Cortex of kidney (tissue), 1 donor: ENCODE data around the gene CDS2.

Source experiments
- DNase-seq: peaks from one replicate; lab custom pipeline; 2025; lab: John Stamatoyannopoulos, UW

Gene CDS2

DNA sequence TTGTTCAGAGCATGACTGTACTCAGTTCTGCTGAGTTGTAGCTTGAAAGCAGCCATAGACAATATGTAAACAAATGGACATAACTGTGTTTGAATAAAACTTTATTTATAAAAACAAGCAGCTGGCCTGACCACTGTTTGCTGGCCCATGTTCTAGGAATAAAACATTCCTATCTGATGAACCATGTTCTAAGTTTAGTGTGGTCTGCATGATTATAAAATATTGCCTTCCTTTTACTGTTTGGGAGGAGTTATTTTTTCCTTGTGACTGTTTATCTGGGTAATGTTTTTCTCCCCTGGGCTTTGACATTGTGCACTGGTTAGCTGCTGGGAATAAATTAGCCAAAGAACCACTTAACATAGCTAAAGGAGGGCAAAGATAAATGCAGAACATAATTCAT lies 55.1 kb downstream of the CDS2 start:
- no peak for DNase-seq

GRCh38 chr20:5182615-5183254 lies 55.9 kb downstream of the CDS2 start:
- DNase-seq = no peak

DNA sequence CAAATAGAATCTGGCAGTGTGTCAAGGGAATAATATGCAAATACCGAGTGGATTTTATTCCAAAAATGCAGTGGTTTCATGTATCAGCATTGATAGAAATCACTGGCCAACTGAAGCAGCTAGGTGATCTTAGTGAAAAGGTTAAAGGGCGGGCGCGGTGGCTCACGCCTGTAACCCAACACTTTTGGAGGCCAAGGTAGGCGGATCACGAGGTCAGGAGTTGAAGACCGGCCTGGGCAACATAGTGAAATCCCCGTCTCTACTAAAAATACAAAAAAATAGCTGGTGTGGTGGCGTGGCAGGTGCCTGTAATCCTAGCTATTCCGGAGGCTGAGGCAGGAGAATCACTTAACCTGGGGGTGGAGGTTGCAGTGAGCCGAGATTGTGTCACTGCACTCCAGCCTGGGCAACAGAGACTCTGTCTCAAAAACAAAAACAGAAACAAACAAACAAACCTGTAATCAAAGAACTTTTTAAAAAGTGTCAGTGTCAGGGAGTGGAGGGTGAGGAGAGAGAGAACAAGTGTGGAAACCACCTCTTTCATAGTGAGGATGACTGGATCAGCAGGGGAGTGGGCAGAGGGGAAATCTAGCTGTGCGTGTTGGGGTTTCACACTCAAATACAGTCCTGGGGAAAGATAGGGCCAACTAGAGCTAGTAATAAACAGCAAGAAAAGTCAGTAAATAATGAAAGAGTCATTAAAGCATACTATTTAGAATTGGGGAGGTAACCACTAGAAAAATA lies 57.1 kb downstream of the CDS2 start:
- DNase-seq = no peak

DNA sequence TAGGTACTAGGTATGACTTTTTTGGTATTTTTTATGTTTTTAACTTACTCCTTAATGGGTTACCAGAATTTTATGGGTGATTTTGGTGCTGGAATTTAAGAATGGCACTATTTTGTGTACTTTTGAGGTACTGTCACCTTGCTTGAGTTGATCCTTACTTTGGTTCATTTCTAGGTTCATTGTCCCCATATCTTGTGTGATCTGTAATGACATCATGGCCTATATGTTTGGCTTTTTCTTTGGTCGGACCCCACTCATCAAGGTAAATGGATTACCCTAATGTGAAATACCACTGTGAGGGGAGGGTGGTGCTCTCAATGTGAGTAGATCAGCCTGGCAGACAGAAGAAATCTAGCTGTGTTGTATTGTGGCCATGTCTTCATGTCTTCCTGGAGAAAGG lies 57.9 kb downstream of the CDS2 start:
- DNase-seq = no peak

DNA sequence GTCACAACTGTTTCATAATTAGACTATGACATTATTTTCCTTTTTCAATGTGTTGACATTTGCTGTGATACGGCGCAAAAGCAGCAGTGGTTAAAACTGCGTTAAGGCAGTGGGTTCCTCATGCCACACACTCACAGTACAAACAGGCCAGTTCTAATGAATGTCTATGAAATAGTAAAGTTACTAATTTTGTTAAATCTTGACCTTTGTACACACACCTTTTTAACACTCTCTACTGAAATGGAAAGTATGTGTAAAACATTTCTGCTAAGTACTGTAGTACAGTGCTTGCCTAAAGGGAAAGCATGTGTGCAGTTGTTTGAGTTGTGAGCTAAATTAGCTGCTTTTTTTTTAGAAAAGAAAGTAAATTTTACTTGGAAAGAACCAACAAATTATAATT lies 60.3 kb downstream of the CDS2 start:
- DNase-seq = no peak

DNA sequence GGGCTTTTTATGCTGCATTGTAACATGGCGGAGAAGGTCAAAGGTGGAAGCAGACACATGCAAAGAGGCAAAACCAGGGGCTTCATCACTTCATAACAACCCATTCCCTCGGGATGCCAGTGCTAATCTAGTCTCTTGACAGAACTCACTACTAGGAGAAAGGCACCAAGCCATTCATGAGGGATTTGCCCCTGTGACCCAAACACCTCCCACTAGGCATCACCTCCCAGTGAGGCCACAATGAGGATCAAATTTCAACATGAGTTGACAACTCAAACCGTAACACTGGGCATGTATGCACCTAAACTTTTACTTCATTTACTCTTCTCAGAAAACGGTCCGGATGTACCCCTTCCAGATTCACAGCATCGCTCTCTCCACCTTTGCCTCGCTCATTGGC lies 61.9 kb downstream of the CDS2 start:
- no peak for DNase-seq

- no peak for DNase-seq
Observed at GRCh38 chr20:5189917-5190316, 63.1 kb downstream of the CDS2 start.

GRCh38 chr20:5190444-5190843 lies 63.6 kb downstream of the CDS2 start:
- DNase-seq = no peak

- DNase-seq = no peak
Observed at GRCh38 chr20:5191829-5192569, 65.2 kb downstream of the CDS2 start.

DNA sequence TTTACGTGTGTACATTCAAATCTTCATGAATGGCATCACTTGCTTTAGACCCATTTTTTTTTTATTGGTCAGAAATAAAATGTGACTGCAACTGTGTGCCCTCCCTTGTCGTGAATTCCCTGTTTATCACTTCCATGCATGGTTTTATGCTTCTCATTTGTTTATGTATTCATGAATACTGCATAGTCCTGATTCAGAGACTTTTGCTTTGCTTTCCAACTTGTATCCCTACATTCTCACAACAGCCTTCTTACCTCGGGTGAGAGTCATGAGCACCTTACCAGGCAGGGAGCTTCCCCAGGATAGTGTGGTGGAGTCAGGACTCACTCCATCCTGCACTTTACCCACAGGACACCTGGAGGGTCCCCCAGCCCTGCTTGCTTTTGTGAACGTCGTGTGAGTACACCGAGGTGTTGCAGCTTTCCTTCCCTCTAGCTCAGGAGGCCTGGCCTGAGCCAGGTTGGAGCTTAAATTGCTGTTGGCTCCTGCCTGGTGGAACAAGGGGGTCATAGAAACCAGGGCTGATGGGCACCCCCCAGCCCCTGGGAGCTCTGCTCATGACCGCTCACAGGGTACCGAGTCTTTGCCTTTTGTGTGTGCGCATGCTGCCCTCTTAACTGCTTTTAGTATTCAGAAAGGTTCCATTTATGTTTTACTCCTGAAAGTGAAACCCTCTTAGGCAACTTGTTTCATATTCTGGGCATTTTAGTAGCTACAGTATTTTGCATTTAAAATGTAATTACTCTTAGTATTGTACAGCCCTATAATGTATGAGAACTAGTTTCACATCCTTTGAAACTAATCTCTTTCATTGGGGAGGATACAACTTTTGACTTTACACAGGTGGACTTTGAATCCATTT lies 66.0 kb downstream of the CDS2 start:
- DNase-seq = no peak

DNA sequence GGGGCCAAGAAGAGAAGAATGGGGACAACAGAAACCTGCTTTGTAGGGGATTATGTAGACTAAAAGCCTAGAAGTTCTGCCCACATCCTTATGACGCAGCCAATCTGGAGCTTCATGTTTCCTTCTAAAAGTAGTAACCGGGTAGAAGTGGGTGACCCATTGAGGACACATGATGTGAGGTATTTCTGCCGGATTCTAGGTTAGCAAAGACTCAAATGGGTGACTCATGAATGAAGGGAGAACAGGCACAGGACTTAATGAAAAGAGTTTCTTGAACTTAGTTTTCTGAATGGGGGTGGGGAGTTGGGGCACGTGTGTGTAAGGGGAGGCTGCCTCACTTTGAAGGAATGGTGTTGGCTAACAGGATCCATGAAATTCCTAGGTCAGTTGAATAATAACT lies 68.8 kb downstream of the CDS2 start:
- no peak for DNase-seq

DNA sequence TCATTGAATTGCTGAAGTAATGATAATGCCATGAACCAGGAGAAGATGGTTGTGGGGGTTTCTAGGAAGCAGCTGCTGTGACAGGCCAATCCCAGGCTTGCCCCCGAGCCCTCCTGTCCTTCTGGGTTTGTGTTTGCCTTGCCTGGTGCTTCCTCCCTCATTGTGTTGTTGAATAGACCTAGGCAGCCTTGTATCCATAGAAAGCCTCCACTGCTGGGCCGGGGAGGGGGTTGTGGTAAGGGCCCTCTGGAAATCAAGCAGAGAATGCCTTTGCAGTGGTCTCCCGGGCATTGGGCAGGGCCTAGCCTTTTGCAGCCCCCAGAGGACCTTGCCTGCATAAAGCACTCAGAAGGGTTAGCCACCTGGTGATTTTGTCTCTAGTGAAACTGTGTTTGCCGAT lies 69.3 kb downstream of the CDS2 start:
- DNase-seq = no peak

DNA sequence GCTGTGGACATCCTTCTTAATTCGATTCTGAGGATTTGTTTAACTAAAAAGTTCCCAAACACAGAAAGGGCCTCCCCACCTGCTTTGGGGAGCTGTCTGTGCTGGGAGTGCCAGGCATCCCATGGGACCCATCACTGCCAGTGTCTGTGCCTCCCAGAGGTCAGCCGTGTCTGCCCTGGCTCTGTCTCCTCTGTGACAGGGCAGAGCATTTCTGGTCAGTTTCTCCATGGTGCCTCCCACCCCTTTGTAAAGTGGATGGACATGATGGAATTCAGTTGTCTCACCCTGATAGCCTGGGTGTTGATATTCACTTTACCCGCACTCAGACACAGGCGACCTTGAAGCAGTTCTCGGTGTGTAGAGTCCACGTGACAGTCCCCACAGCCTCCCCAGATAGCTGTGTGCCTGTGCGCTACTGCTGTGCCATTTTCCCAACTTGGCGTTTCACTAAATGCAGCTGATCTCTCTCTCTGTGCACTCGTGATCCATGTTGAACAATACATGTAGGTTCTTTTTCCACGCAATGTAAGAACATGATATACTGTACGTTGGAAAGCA lies 70.5 kb downstream of the CDS2 start:
- no peak for DNase-seq

- DNase-seq = no peak
Observed at GRCh38 chr20:5197847-5198650, 71.2 kb downstream of the CDS2 start.

GRCh38 chr20:5198651-5198924 lies 71.8 kb downstream of the CDS2 start:
- DNase-seq = no peak

- DNase-seq = no peak
Observed at GRCh38 chr20:5203380-5203779, 76.6 kb downstream of the CDS2 start.

DNA sequence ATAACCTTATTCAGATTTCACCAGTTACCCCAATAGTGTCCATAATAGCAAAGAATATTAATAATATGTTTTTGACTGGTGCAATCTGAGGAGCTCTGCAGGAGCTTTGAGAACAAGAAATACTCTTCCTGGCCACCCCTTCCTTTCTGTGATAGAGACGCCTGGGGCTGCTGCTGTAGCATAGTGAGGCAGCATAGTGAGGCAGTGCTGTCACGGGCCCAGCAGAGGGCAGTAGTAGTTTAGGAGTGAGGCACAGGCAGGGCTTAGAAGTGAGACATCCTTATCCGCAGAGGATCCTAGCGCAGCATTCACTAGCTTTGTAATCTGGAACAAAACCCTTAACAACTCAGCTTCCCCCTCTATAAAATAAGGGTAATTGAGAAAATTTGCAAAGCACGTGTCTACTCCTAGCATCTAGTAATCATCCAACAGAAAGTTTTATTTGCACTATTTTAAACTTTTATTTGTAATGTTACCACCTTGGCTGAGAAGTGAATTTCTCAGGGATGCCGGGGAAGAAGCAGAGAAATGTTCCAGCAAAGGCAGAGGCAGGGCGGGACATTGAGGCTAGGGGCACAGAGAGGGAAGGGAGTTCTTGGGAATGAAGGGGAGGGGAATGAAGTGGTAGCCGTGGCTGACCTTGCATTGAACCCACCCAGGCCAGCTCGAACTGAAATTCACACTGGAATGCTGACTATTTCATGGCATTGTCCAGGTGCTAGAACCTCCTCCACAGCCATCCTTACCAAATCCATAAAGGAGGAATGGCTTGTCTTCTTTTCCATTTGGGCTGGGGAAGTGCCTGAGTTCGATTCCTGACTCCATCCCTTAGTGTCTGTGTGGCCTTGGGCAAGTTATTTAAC lies 78.8 kb downstream of the CDS2 start:
- DNase-seq = no peak

DNA sequence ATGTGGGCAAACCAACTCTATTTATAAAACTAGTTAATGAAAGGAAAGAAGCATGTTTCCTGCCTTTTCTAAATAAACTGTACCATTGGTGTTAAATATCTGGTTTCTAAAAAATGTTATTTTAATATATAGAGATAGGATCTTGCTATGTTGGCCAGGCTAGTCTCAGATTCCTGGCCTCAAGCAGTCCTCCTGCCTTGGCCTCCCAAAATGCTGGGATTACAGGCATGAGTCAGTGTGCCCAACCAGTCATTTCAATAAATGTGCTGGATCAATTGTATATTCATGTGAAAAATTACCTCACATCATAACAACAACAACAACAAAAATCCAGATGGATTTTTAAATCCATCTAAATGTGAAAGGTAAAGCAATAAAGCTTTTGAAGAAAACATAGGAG lies 80.3 kb downstream of the CDS2 start:
- DNase-seq = no peak

DNA sequence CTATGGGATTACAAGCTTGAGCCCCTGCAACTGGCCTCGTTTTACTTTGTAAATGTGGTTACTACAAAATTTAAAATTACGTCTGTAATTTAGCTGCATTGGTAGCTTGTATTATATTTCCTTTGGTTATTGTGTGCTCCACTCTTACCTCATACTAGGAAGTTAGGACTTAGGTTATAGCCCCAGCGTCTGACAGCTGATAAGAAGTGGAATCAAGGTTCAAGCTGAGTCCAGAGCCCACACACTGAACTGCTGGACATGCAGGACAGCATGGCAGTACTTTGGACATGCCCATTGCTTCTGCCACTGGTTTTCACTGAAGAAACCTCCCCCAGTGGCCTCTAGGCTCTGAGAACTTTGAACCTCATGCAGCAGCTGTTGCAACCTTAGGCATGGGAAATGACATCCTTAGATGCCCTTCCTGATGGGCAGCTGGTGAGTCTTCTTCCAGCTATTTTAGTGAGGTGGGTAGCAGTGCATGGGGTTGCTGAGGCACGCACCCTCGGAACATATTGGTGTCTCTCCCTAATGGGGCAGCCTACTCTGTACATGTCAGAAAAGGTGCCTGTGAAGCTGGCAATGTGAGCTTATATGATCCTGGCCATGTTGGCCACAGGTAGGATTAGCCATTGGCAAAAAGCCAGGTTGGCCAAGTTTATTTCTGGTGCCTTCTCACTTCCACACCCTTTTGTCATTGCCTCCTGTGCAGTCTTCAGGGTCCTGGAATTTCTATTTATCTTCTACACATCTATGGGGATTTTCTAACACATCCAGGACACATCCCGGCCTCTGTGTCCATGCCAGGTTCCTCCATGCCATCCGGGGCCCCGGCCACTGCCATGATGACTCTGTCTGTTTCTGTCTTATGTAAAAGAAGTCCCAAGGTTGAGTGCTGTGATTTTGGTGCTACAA lies 85.3 kb downstream of the CDS2 start:
- no peak for DNase-seq
